PFSK-1 (cell line): ENCODE results near the gene CLDN11.

Source experiments
- FOXP2 ChIP-seq: optimal IDR thresholded peaks from 2 replicates; pipeline ENCODE3; 2011; ENCODE audit warnings: borderline replicate concordance, control low read depth, inconsistent platforms; ENCODE audit not compliant: insufficient read depth; ENCODE audit errors: extremely low read length, extremely low read depth
- POLR2AphosphoS5 ChIP-seq: IDR thresholded peaks from 2 replicates; pipeline ENCODE4 v1.6.1; 2012; ENCODE audit warnings: low read depth, mild to moderate bottlenecking, control low read depth, low read length, moderate library complexity
- REST ChIP-seq, 2 experiments: IDR thresholded peaks; 2 replicates each; pipeline versions ENCODE4 v1.6.1 to v1.8.0; 2011 to 2012; ENCODE audit warnings: low read depth in 2 of 2, low read length in 2 of 2, control low read depth in 1 of 2, inconsistent platforms in 1 of 2, mild to moderate bottlenecking in 1 of 2, moderate library complexity in 1 of 2; ENCODE audit not compliant: insufficient read depth in 1 of 2
- SIN3A ChIP-seq: IDR thresholded peaks from 2 replicates; pipeline ENCODE4 v1.6.1; 2012; ENCODE audit warnings: mild to moderate bottlenecking, low read length, moderate library complexity, borderline replicate concordance; ENCODE audit not compliant: insufficient read depth
- TAF1 ChIP-seq: IDR thresholded peaks from 2 replicates; pipeline ENCODE4 v1.6.1; 2012; ENCODE audit warnings: low read length, control low read depth, borderline replicate concordance; ENCODE audit not compliant: insufficient read depth

Gene CLDN11

GRCh38 chr3:170438836-170439235 is 20.2 kb downstream of the CLDN11 start:
- no peak for TF ChIP-seq POLR2AphosphoS5
- TF ChIP-seq FOXP2, result no peak
- no peak for TF ChIP-seq SIN3A
- TF ChIP-seq TAF1, result no peak
- no peak for TF ChIP-seq REST (IDR thresholded peaks at IDR 0.05; ENCODE audit: insufficient read depth in 1 of 2, low read depth in 2 of 2, low read length in 2 of 2)

GRCh38 chr3:170440344-170440743 is 21.7 kb downstream of the CLDN11 start:
- TF ChIP-seq TAF1, result no peak
- TF ChIP-seq REST (IDR thresholded peaks at IDR 0.05; ENCODE audit: insufficient read depth in 1 of 2, low read depth in 2 of 2, low read length in 2 of 2), result no peak
- no peak for TF ChIP-seq FOXP2

- TF ChIP-seq TAF1 (no peak), SIN3A (no peak)
Observed at GRCh38 chr3:170441412-170441811, 22.7 kb downstream of the CLDN11 start.

- TF ChIP-seq SIN3A, result no peak
- no peak for TF ChIP-seq FOXP2
- no peak for TF ChIP-seq TAF1
- no peak for TF ChIP-seq POLR2AphosphoS5
- no peak for TF ChIP-seq REST (IDR thresholded peaks at IDR 0.05; ENCODE audit: insufficient read depth in 1 of 2, low read depth in 2 of 2, low read length in 2 of 2)
Observed at GRCh38 chr3:170442947-170443346, 24.3 kb downstream of the CLDN11 start.

- TF ChIP-seq REST (IDR thresholded peaks at IDR 0.05; ENCODE audit: insufficient read depth in 1 of 2, low read depth in 2 of 2, low read length in 2 of 2) (no peak), SIN3A (no peak), FOXP2 (no peak), TAF1 (no peak), POLR2AphosphoS5 (no peak)
Observed at GRCh38 chr3:170443457-170443856, 24.8 kb downstream of the CLDN11 start.
